Mucosa of rectum (tissue), 2 donors: ENCODE results near the gene CDKN2D.
"Not testable (repeated sequence)": the region's sequence is repeated elsewhere in the genome, so short reads cannot be mapped to it uniquely, and the experiment has no call there.

Source experiments
- H3K27ac ChIP-seq, 2 donors: one replicate each; pipeline ENCODE4 v1.7.0; 2013; ENCODE audit warnings: inconsistent platforms in 2 of 2, low read depth in 2 of 2, low read length in 2 of 2
- H3K27me3 ChIP-seq, 2 donors: one replicate each; pipeline ENCODE4 v1.7.0; 2013; ENCODE audit warnings: low read length in 2 of 2; ENCODE audit not compliant: control insufficient read depth in 2 of 2, insufficient read depth in 2 of 2
- H3K36me3 ChIP-seq, 2 donors: one replicate each; pipeline ENCODE4 v1.7.0; 2013; ENCODE audit warnings: low read length in 2 of 2; ENCODE audit not compliant: control insufficient read depth in 2 of 2, insufficient read depth in 2 of 2
- H3K4me1 ChIP-seq, 2 donors: one replicate each; pipeline ENCODE4 v1.7.0; 2013; ENCODE audit warnings: low read length in 2 of 2, mild to moderate bottlenecking in 1 of 2; ENCODE audit not compliant: control insufficient read depth in 2 of 2, insufficient read depth in 2 of 2
- H3K4me3 ChIP-seq, 2 donors: one replicate each; pipeline ENCODE4 v1.7.0; 2013; ENCODE audit warnings: low read length in 2 of 2
- H3K9ac ChIP-seq, 2 donors: one replicate each; pipeline ENCODE4 v1.7.0; 2013; ENCODE audit warnings: low read length in 2 of 2, low read depth in 1 of 2, mild to moderate bottlenecking in 1 of 2
- H3K9me3 ChIP-seq, 2 donors: one replicate each; pipeline ENCODE4 v1.7.0; 2013; ENCODE audit warnings: low read length in 2 of 2; ENCODE audit not compliant: control insufficient read depth in 2 of 2
- donor health status: healthy.
- donor health status: Normal muscosa, but diverticular disease.

CDKN2D gene

DNA sequence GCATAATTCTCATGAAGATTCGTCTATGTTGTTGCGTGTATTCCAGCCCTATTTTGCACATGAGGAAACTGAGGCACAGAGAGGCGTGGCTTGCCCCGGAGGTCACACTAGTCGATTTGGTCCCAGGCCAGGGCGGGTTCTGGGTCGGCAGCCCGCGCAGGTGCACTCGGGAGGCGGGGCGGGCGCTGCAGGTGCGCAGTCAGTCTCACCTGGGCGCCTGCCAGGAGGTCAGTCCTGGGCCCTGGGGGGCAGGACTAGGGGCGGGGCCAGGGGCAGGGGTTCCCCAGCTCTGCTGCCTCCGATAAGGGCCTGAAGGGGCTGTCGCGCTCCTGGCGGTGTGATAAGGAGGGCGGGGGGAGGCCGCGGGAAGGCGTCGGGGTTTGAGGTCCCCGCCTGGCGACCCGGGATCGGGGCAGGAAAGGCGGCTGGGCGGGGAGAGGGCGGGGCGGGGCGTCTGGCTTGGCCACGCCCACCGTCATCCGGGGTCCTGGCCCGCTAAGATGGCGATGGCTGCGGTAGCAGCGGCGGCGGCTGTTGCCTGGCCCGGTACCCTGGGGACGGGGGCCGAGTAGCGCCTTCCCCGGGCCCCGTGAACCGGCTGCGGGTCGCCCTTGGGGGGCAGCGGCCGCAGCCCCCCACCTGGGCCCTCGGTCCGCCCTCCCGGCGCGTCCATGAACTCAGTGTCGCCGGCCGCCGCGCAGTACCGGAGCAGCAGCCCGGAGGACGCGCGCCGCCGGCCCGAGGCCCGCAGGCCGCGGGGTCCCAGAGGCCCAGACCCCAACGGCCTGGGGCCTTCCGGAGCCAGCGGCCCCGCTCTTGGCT, 25.1 kb downstream of the CDKN2D start, which contains the start of gene ATG4D:
ATG4D (plus strand) TSS at position 485 of the 822 bp plus-strand sequence; CDS start at position 672, 187 bp downstream.
- Histone ChIP-seq H3K4me1 (peaks cover 9 to 17% of the 10 kb centered on the region in 2 donors), H3K9ac (peak within 1 kb of the TSS; percentile 68 to 98), H3K36me3 (peaks cover 10 to 15% of the 10 kb centered on the region in 2 donors), H3K27ac (peak within 1 kb of the TSS; percentile 82 to 88), H3K27me3 (peaks cover 0 to 2% of the 10 kb centered on the region in 2 donors), H3K9me3 (no peaks in the 10 kb centered on the region), H3K4me3 (peak within 1 kb of the TSS; percentile 71 to 83)

DNA sequence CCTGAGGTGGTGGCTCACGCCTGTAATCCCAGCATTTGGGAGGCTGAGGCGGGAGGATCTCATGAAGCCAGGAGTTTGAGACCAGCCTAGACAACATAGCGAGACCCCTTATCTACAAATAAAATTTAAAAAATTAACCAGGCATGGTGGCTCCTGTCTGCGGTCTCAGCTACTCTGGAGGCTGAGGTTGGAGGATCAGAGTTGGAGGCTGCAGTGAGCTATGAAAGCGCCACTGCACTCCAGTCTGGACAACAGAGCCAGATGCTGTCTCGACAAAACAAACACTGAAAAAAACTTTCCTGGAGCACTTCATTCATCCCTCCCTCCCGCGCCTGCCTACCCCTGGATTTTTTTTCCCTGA, 25.7 kb downstream of the CDKN2D start:
- H3K4me1 ChIP-seq, result peaks cover 9 to 17% of the 10 kb centered on the region in 2 donors
- no peaks in the 10 kb centered on the region for H3K9me3 ChIP-seq
- peaks cover 2% of the 10 kb centered on the region in 2 donors for H3K27me3 ChIP-seq
- peaks cover 5 to 10% of the 10 kb centered on the region in 2 donors for H3K36me3 ChIP-seq
- peak overlapping the region in 1 of 2 donors; percentile 82 for H3K27ac ChIP-seq
- no peak overlapping the region for H3K9ac ChIP-seq
- peak overlapping the region; percentile 32 to 83 for H3K4me3 ChIP-seq

DNA sequence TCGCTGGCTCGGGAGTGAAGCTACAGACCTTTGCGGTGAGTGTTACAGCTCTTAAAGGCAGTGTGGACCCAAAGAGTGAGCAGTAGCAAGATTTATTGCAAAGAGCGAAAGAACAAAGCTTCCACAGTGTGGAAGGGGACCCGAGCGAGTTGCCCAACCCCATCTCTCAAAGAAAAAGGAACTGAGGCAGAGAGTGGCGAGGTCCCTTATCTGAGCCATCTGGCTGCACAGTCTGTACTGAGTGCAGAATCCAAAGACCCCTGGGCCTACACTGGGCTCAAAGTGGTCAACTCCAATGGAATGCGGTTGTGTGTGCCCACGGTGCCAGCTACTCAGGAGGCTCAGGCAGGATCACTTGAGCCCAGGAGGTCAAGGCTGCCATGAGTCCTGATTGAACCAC, 29.8 kb downstream of the CDKN2D start:
- not testable (repeated sequence) for H3K27me3 ChIP-seq, H3K4me3 ChIP-seq, H3K4me1 ChIP-seq, H3K36me3 ChIP-seq, H3K27ac ChIP-seq, H3K9ac ChIP-seq, H3K9me3 ChIP-seq

DNA sequence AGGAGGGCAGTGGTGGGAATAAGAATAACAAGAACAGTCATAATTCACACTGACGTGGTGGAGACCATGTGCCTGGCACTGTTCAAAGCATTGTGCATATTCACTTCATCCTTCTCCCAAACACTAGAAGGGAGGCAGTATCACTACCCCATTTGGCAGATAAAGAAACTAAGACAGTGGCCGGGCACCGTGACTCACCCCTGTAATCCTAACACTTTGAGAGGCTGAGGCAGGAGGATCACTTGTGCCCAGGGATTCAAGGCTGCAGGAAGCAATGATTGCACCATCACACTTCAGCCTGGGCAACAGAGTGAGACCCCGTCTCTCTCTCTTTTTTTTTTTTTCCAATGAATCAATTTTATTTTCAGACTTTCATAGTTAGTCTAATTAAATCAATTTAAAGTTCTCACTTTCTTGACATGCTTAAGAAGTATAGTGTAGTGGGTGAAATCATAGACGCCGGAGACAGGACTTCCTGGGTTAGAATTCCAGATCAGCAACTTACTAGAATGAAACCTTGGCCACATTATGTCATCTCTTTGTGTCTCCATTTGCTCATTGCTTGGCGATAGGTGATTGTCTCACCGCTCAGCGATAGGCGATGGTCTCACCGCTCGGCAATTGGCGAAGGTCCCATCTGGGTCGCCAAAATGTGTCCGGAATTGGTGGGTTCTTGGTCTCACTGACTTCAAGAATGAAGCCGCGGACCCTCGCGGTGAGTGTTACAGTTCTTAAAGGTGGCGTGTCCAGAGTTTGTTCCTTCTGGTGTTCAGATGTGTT, 30.4 kb downstream of the CDKN2D start:
- Histone ChIP-seq H3K36me3 (no peaks in the 10 kb centered on the region), H3K4me3 (no peak overlapping the region), H3K27ac (no peak overlapping the region), H3K9ac (no peak overlapping the region), H3K9me3 (no peaks in the 10 kb centered on the region), H3K4me1 (peaks cover 0 to 4% of the 10 kb centered on the region in 2 donors), H3K27me3 (peaks cover 3 to 5% of the 10 kb centered on the region in 2 donors)

DNA sequence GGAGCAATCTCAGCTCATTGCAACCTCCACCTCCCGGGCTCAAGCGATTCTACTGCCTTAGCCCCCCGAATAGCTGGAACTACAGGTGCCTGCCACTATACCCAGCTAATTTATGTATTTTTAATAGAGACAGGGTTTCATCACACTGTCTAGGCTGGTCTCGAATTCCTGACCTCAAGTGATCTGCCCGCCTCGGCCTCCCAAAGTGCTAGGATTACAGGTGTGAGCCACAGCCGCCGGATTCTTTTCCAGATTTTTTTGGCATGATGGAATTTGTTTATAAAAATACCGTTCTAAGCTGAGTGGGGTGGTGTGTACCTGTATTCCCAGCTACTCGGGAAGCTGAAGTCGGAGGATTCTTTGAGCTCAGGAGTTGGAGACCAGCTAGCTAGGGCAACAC, 31.1 kb downstream of the CDKN2D start:
- H3K9me3 ChIP-seq, result no peaks in the 10 kb centered on the region
- H3K4me3 ChIP-seq, result no peak overlapping the region
- no peak overlapping the region for H3K27ac ChIP-seq
- H3K36me3 ChIP-seq, result no peaks in the 10 kb centered on the region
- no peaks in the 10 kb centered on the region for H3K4me1 ChIP-seq
- no peak overlapping the region for H3K9ac ChIP-seq
- peaks cover 3 to 5% of the 10 kb centered on the region in 2 donors for H3K27me3 ChIP-seq

DNA sequence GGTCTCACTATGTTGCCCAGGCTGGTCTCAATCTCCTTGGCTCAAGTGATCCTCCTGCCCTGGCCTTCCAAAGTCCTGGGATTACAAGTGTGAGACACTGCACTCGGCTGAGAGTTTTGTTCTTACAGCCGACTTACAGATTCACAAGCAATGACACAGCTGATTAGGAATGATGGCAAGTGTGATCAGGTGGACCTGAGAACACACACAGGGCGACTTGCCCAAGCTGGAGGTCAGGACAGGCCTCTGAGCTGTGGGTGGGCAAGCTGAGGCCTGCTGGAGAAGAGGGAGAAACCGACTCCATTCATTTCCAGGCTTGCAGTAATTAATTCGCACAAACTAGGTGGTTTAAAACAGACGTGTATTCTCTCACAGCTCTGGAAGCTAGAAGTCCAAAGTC, 33.2 kb downstream of the CDKN2D start:
- no peaks in the 10 kb centered on the region for H3K4me1 ChIP-seq
- H3K9ac ChIP-seq, result no peak overlapping the region
- no peaks in the 10 kb centered on the region for H3K36me3 ChIP-seq
- H3K4me3 ChIP-seq, result no peak overlapping the region
- no peaks in the 10 kb centered on the region for H3K9me3 ChIP-seq
- no peak overlapping the region for H3K27ac ChIP-seq
- H3K27me3 ChIP-seq, result peaks cover 3 to 5% of the 10 kb centered on the region in 2 donors

DNA sequence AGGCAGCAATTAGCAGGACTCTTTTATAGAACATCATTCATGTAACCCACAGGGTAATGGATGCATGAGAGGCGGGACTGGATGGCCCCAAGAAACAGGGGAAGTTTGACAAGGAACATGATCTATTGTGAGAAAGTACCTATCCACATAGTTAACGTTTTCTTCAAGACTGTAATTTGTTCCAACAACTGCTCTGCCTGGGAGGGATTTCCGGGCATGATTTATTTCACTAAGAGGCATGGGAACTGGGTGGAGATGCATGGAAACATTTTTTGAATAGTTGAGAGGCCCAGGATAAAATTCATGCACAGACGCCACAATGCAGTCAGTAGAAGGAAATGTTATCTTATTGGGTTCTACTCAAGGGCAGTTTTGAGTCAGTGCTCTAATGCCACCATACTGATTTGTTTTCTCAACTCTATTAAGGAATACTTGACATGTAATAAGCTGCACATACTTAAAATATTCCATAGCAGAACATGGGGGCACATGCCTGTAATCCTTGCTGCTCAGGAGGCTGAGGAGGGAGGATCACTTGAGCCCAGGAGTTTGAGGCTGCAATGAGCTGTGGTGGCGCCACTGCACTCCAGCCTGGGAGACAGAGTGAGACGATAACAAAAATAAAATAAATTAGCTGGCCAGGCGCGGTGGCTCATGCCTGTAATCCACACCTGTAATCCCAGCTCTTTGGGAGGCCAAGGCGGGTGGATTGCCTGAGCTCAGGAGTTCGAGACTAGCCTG, 35.0 kb downstream of the CDKN2D start:
- Histone ChIP-seq H3K9me3 (no peaks in the 10 kb centered on the region), H3K27ac (no peak overlapping the region), H3K27me3 (peaks cover 3% of the 10 kb centered on the region in 2 donors), H3K4me3 (no peak overlapping the region), H3K9ac (no peak overlapping the region), H3K4me1 (no peaks in the 10 kb centered on the region), H3K36me3 (no peaks in the 10 kb centered on the region)

DNA sequence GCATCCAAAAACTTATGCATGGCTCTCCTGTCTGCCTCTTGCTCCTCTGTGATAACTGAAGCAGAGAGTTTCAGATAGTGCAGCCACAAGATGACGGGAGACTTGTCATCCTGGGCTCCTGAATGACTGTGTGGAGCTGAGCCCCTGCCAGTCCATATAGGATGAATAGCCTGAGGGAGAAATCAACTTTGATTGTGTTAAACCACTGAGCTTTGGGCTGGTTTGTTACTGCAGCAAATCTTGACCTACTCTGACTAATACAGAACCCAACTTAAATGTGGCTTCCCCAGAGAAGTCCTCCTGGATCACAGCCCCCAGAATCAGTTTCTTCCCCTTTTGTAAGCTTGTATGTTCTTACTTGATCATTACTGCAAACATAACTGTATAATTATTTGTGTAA, 36.3 kb downstream of the CDKN2D start:
- Histone ChIP-seq H3K9me3 (no peaks in the 10 kb centered on the region), H3K27me3 (peaks cover 0 to 2% of the 10 kb centered on the region in 2 donors), H3K4me1 (no peaks in the 10 kb centered on the region), H3K9ac (no peak overlapping the region), H3K36me3 (no peaks in the 10 kb centered on the region), H3K27ac (no peak overlapping the region), H3K4me3 (no peak overlapping the region)

DNA sequence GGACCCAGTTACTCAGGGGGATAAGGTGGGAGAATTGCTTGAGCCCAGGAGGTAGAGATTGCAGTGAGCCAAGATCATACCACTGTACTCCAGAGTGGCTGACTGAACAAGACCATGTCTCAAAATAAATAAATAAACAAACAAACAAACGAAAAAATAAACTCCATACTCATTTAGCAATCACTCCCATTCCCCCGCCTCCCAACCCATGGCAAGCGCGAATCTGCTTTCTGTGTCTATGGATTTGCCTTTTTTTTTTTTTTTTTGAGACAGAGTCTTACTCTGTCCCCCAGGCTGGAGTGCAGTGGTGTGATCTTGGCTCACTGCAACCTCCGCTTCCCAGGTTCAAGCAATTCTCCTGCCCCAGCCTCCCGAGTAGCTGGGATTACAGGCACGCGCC, 41.9 kb downstream of the CDKN2D start:
- not testable (repeated sequence) for H3K27ac ChIP-seq, H3K4me3 ChIP-seq, H3K9me3 ChIP-seq, H3K4me1 ChIP-seq, H3K27me3 ChIP-seq, H3K9ac ChIP-seq, H3K36me3 ChIP-seq

DNA sequence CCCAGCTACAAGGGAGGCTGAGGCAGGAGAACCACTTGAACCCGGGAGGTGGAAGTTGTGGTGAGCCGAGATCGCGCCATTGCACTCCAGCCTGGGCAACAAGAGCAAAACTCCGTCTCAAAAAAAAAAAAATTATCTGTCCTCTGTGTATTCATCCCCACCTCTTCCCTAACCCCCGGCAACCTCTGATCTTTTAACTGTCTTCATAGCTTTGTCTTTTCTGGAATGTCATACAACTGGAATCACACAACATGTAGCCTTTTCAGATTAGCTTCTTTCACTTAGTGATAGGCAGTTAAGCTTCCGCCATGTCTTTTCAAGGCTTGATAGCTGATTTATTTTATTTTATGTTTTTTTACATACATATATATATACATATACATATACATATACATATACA, 43.1 kb downstream of the CDKN2D start:
- H3K4me3 ChIP-seq, result no peak overlapping the region
- no peaks in the 10 kb centered on the region for H3K36me3 ChIP-seq
- H3K27ac ChIP-seq, result no peak overlapping the region
- H3K27me3 ChIP-seq, result no peaks in the 10 kb centered on the region
- no peaks in the 10 kb centered on the region for H3K4me1 ChIP-seq
- no peaks in the 10 kb centered on the region for H3K9me3 ChIP-seq
- no peak overlapping the region for H3K9ac ChIP-seq
